RPMI8226 (cell line): ENCODE data around the gene HTR1D.

Experiments used
- DNase-seq: peaks from one replicate; pipeline ENCODE4 v3.0.0-alpha.2; 2015

HTR1D gene

DNA sequence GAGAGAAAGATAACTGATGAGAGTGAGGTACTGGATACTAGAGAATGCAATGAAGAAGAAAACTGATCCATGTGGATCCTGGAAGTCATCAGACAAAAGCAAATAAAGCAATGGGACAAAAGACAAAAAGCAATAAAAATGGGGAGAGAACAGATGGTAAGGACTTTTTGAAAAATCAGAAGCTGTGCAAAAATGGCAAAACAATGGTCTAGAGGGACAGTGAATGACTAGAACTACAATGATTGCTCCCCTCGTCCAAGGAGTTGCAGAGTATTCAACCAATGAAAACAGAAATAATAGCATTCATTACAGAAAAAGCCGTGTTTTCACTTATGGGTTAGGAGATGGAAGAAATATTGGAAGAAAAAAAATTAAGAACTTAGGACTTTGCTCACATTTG, 67.2 kb downstream of the HTR1D start:
- DNase-seq = no peak

DNA sequence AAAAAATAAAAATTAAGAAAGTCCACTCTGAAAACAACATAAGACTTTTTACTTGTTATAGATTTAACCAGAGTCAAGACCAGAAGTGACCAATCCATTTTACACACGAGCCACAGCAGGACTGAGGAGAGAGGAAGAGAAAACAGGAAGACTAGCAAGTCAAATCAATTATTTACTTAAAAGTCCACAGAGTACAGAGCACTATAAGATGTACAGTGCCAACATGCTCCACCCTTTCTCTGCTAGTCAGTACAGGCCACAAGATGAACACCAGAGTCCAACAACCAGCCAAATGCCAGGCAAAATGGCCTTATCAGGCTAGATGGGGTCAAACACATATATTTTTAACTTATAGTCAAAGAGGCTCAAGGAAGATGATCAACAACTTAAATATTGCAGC, 68.2 kb downstream of the HTR1D start:
- DNase-seq = no peak

DNA sequence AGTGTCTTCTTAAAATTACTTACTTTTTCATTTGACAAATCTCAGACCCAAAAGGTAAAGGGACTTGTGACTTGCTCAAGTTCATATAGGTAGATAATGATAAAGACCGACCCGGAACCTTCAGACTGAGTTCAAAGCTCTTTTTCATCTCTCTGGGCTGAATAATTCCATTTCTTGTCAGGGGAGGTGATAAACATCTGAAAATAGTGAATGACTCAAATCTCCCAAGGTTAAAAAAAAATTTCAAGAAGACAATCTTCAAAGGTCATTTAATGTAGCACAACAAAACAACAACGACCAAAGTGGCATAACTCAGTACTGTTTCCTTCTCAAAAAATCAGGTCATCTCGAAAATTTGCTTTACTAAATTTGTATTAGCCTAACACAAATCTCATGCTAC, 69.2 kb downstream of the HTR1D start:
- no peak for DNase-seq
